Ectodermal cell (in vitro differentiated cells): ENCODE measurements around the gene NEU3.

ENCODE experiments used
- H3K27ac ChIP-seq: 2 replicates; pipeline ENCODE4 v1.7.0; 2013; ENCODE audit warnings: mild to moderate bottlenecking, low read depth, low read length; ENCODE audit not compliant: insufficient read depth, poor library complexity, severe bottlenecking
- H3K27me3 ChIP-seq: 2 replicates; pipeline ENCODE4 v1.7.0; 2013; ENCODE audit warnings: mild to moderate bottlenecking, low read length; ENCODE audit not compliant: insufficient read depth, control insufficient read depth, poor library complexity, severe bottlenecking
- H3K36me3 ChIP-seq: one replicate; pipeline ENCODE4 v1.7.0; 2013; ENCODE audit warnings: low read length; ENCODE audit not compliant: control insufficient read depth, insufficient read depth
- H3K4me1 ChIP-seq: one replicate; pipeline ENCODE4 v1.7.0; 2013; ENCODE audit warnings: low read length; ENCODE audit not compliant: control insufficient read depth, insufficient read depth
- H3K4me3 ChIP-seq: 2 replicates; pipeline ENCODE4 v1.7.0; 2013; ENCODE audit warnings: low read depth, low read length, control low read depth; ENCODE audit not compliant: insufficient read depth
- H3K9me3 ChIP-seq: 2 replicates; pipeline ENCODE4 v1.7.0; 2013; ENCODE audit warnings: mild to moderate bottlenecking, low read length, moderate library complexity; ENCODE audit not compliant: control insufficient read depth
- WGBS, 2 experiments: methylation state at CpG; one replicate each; pipeline ENCODE4 v1.1.7; 2013; ENCODE audit warnings: missing lambda C conversion rate in 2 of 2; 5-methylcytosine and 5-hydroxymethylcytosine counted together

The NEU3 gene

GRCh38 chr11:75024764-75025211, 36.1 kb downstream of the NEU3 start:
- WGBS, 2 experiments: 97 to 98% methylated on average over 1 of the region's 1 CpG
- no peaks in the 10 kb centered on the region for H3K4me1 ChIP-seq
- H3K27me3 ChIP-seq: no peaks in the 10 kb centered on the region
- no peaks in the 10 kb centered on the region for H3K36me3 ChIP-seq
- no peak overlapping the region for H3K4me3 ChIP-seq
- no peak overlapping the region for H3K27ac ChIP-seq
- H3K9me3 ChIP-seq: no peaks in the 10 kb centered on the region

- H3K27ac ChIP-seq: no peak overlapping the region
- no peak overlapping the region for H3K4me3 ChIP-seq
- H3K4me1 ChIP-seq: no peaks in the 10 kb centered on the region
- no peaks in the 10 kb centered on the region for H3K27me3 ChIP-seq
- no peaks in the 10 kb centered on the region for H3K9me3 ChIP-seq
- H3K36me3 ChIP-seq: no peaks in the 10 kb centered on the region
- WGBS, 2 experiments: 94 to 100% methylated on average over 1 of the region's 1 CpG
Observed at GRCh38 chr11:75025561-75025960, 36.8 kb downstream of the NEU3 start.

GRCh38 chr11:75028321-75028720, 39.6 kb downstream of the NEU3 start:
- H3K27ac ChIP-seq: no peak overlapping the region
- no peaks in the 10 kb centered on the region for H3K36me3 ChIP-seq
- H3K27me3 ChIP-seq: no peaks in the 10 kb centered on the region
- no peak overlapping the region for H3K4me3 ChIP-seq
- no peaks in the 10 kb centered on the region for H3K4me1 ChIP-seq
- H3K9me3 ChIP-seq: no peaks in the 10 kb centered on the region

GRCh38 chr11:75028724-75029123, 40.0 kb downstream of the NEU3 start:
- no peak overlapping the region for H3K27ac ChIP-seq
- WGBS, 2 experiments: 40 to 52% methylated on average over 2 of the region's 2 CpGs
- H3K36me3 ChIP-seq: no peaks in the 10 kb centered on the region
- H3K9me3 ChIP-seq: no peaks in the 10 kb centered on the region
- H3K4me1 ChIP-seq: no peaks in the 10 kb centered on the region
- H3K4me3 ChIP-seq: no peak overlapping the region
- no peaks in the 10 kb centered on the region for H3K27me3 ChIP-seq

GRCh38 chr11:75029836-75030631, 41.3 kb downstream of the NEU3 start:
- Histone ChIP-seq H3K36me3 (no peaks in the 10 kb centered on the region), H3K27me3 (no peaks in the 10 kb centered on the region), H3K9me3 (no peaks in the 10 kb centered on the region), H3K4me1 (no peaks in the 10 kb centered on the region), H3K4me3 (no peak overlapping the region), H3K27ac (no peak overlapping the region)
- 91 to 92% methylated on average over 6 of the region's 6 CpGs for WGBS, 2 experiments

- Histone ChIP-seq H3K4me1 (no peaks in the 10 kb centered on the region), H3K27me3 (no peaks in the 10 kb centered on the region), H3K4me3 (no peak overlapping the region), H3K27ac (no peak overlapping the region), H3K9me3 (no peaks in the 10 kb centered on the region), H3K36me3 (no peaks in the 10 kb centered on the region)
- WGBS, 2 experiments: 89% methylated on average over 4 of the region's 4 CpGs
Observed at GRCh38 chr11:75031224-75031753, 42.6 kb downstream of the NEU3 start.

- Histone ChIP-seq H3K27me3 (no peaks in the 10 kb centered on the region), H3K36me3 (no peaks in the 10 kb centered on the region), H3K4me1 (no peaks in the 10 kb centered on the region), H3K4me3 (no peak overlapping the region), H3K27ac (no peak overlapping the region), H3K9me3 (no peaks in the 10 kb centered on the region)
- WGBS, 2 experiments: 69 to 70% methylated on average over 8 of the region's 8 CpGs
Observed at GRCh38 chr11:75031771-75032549, 43.2 kb downstream of the NEU3 start.

- no peaks in the 10 kb centered on the region for H3K36me3 ChIP-seq
- H3K4me3 ChIP-seq: no peak overlapping the region
- no peak overlapping the region for H3K27ac ChIP-seq
- H3K9me3 ChIP-seq: no peaks in the 10 kb centered on the region
- no peaks in the 10 kb centered on the region for H3K4me1 ChIP-seq
- no peaks in the 10 kb centered on the region for H3K27me3 ChIP-seq
- 82 to 94% methylated on average over 3 of the region's 3 CpGs for WGBS, 2 experiments
Observed at GRCh38 chr11:75032550-75032935, 43.8 kb downstream of the NEU3 start.

- Histone ChIP-seq H3K27ac (no peak overlapping the region), H3K4me1 (no peaks in the 10 kb centered on the region), H3K36me3 (no peaks in the 10 kb centered on the region), H3K9me3 (no peaks in the 10 kb centered on the region), H3K27me3 (no peaks in the 10 kb centered on the region), H3K4me3 (no peak overlapping the region)
- 94 to 95% methylated on average over 3 of the region's 3 CpGs for WGBS, 2 experiments
Observed at GRCh38 chr11:75033916-75034315, 45.2 kb downstream of the NEU3 start.

GRCh38 chr11:75035256-75035655, 46.5 kb downstream of the NEU3 start:
- H3K9me3 ChIP-seq: no peaks in the 10 kb centered on the region
- H3K4me3 ChIP-seq: no peak overlapping the region
- no peak overlapping the region for H3K27ac ChIP-seq
- H3K4me1 ChIP-seq: no peaks in the 10 kb centered on the region
- WGBS, 2 experiments: 94 to 97% methylated on average over 4 to 5 of the region's 5 CpGs
- H3K36me3 ChIP-seq: no peaks in the 10 kb centered on the region
- no peaks in the 10 kb centered on the region for H3K27me3 ChIP-seq
